Right lung (tissue), 5 donors: Measurements from ENCODE around the gene TXNL4B. TPM values are rescaled to one million over a fixed set of nuclear protein-coding genes. Genes with fewer than 3 reads are reported as not detected.
"Not testable (repeated sequence)": the region's sequence is repeated elsewhere in the genome, so short reads cannot be mapped to it uniquely, and the experiment has no call there.

ENCODE experiments used
- DNase-seq, 2 donors: peaks; one replicate each; pipeline ENCODE4 v3.0.0-alpha.2; 2013
- polyA plus RNA-seq, 5 donors: library from polyadenylated mRNA; unstranded; fragments of 120-200 nt; gene quantifications; one replicate each; pipeline versions ENCODE4 v1.2.1 to v1.2.3, GENCODE V29; 2013; ENCODE audit warnings: inconsistent platforms in 1 of 5, low replicate concordance in 1 of 5; ENCODE audit not compliant: insufficient read length in 5 of 5, insufficient read depth in 1 of 5

Gene TXNL4B
- polyA plus RNA-seq, 5 donors = 14.0 to 22.7 (median 22.2) TPM

DNA sequence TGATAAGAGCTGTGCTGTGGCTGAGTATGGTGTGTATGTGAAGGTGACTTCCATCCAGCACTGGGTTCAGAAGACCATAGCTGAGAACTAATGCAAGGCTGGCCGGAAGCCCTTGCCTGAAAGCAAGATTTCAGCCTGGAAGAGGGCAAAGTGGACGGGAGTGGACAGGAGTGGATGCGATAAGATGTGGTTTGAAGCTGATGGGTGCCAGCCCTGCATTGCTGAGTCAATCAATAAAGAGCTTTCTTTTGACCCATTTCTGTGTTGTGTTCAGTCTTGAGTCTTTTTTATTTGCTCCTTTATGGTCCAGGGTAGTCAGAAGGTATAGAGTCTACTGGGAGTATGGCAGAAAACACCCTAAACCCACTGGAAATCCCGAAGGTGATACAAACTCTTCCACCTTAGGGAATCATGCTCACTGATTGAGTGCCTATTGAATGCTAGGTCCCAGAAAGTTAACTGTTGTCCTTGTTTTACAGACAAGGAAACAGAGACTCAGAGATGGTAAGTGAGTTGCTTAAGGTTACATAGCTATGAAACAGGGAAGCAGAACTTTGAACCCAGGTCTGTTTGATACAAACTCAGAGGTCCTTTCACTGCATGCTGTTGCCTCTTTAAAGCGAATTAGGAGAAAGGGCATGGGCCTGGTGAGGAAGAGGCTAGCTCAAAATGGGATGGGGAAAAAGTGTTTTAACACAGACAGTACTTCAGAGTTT is 16.3 kb downstream of the TXNL4B start:
- not testable (repeated sequence) for DNase-seq

DNA sequence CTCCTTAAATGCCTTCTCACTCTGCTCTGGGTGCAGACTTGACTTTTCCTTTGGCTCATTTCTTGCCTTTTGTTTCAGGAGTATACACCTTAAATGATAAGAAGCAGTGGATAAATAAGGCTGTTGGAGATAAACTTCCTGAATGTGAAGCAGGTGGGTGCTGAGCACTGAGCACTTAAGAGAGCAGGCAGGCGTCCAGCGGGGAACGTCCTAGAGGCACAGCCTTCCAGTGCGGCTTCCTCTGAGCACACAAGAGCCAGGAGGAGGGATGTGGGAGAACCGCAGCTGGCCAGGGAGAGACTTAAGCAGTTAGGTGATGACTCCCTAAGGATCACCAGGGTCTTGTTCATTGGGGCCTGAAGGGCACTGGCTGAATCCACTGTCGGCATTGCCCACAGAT is 18.4 kb downstream of the TXNL4B start:
- not testable (repeated sequence) for DNase-seq

DNA sequence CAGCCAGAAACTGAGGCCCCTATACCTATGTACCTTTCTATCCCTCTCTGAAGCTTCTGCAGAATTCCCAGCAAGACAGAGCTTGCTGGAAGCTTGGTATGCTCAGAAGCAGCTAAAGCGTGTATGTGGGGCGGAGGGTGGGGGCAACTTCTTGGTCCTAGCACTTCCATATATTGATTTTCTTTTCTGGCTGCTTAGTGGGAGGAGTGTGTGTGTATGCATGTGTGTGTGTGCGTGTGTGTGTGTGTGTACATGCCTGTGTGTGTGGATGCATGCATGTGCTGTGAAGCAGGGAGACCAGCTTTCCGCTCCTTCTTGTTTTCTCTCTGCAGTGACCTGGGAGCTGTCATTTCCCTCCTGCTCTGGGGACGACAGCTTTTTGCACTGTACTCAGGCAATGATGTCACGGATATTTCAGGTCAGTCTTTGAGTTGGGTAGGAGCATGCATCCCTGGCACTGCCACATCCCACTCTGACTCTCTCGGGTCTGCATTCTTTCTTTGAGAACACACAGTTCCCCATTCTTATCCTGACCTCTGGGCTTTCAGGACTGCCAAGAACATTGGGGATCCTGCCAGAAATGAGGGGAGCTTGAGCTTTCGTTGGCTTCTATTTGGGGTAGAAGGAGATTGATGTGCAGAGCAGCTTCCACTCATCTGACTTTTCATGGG is 19.7 kb downstream of the TXNL4B start:
- no peak for DNase-seq

DNA sequence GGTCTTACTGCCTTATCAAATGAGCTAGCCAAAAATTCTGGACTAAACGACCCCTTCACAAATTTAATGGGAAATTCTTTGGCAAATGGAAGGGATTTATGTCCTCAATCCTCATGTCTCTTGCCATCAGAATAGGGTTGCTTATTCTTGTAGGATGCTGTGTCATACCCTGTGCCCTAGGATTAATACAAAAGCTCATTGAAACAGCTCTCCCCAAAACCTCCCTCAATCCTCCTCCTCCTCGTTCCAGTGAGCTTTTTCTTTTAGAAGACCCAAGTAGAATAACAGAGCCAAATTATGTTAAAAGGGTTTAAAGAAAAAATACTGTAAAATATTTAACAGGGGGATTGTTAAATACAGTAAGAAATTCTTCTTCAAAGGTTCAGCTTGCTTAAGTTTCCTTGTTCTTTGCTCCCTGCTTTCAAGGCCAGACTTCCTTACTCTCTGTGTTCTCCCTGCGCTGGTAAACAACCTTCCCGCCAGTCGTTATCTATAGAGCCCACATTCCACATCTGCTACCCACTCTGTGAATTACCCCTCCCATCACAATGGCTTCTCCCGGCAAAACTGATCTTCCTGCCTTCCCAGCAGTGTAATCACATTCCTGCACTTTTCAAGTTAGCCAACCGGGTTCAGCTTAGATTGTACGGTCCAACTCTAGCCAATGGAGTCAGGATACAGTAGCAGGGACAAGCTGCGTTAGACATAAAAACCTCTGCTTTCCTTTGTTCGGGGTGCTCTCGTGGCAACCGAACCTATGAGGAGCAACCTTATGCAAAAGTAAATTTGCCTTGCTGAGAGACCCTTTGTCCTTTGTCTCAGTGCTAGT is 20.7 kb downstream of the TXNL4B start:
- DNase-seq = no peak

DNA sequence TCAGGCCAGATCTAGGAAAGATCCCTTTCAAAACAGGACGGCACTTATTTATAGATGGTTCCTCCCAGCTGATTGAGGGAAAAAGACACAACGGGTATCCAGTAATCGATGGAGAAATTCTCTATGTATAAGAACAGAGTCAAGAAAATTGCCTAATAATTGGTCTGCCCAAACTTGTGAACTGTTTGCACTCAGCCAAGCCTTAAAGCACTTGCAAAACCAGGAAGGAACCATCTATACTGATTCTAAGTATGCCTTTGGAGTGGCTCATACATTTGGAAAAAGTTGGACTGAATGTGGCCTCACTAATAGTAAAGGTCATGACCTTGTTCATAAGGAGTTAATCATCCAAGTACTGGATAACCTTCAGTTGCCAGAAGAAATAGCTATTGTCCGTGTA is 24.5 kb downstream of the TXNL4B start:
- DNase-seq = no peak

DNA sequence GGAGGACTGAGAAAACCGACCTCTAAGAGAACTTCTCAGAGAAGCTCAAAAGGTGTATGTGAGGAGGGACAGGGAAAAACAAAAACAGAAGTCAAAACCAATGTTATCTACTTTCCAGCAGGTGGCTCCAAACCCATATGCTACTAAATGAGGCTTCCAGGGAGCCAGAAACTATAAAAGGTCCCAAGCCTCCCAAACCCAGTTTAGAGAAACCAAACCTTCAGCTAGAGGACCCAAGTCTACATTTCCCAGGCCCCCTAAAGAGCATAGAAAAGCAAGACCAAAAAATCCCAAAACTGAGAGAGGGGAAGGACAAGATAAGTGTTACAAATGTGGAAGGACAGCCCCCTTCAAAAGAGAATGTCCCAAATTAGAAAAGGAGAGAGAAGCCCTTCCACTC is 26.7 kb downstream of the TXNL4B start:
- DNase-seq = peak; percentile 10 to 15

DNA sequence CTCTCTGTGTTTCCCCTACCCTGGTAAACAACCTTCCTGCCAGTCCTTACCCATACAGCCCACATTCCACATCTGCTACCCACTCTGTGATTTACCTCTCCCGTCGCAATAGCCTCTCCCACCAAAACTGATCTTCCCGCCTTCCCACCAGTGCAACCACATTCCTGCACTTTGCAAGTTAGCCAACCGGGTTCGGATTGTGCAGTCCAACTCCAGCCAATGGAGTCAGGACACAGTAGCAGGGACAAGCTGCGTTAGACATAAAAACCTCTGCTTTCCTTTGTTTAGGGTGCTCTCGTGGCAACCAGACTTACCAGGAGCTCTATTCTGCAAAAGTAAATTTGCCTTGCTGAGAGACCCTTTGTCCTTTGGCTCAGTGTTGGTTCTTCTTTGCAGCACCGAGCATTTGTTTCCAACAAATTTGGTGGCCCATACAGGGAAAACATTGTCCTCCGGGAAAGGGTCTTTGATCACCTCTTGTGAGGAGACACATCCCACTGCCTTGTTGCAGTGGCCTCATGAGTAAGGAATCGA is 29.0 kb downstream of the TXNL4B start:
- DNase-seq = no peak

DNA sequence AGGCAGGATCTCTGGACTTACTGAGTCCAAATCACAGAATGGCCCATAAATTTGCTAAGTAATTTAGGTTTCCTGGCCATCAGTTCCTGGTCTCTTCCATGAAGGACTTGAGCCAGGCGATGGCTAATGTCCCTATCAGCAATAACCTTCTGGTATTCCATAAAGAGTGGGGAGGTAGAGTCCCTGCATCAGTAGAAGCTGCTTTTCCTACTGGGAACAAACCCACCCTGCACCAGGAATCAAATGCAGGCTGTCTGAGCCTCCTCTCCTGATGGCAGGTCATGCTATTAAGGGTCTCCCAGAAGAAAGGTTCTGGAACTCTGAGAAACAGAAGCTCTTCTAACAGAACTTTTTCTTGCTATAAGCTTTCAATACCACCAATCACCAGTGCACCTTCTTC is 31.9 kb downstream of the TXNL4B start:
- no peak for DNase-seq

DNA sequence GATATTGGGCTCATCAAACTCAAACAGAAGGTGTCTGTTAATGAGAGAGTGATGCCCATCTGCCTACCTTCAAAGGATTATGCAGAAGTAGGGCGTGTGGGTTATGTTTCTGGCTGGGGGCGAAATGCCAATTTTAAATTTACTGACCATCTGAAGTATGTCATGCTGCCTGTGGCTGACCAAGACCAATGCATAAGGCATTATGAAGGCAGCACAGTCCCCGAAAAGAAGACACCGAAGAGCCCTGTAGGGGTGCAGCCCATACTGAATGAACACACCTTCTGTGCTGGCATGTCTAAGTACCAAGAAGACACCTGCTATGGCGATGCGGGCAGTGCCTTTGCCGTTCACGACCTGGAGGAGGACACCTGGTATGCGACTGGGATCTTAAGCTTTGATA is 33.0 kb downstream of the TXNL4B start:
- no peak for DNase-seq

DNA sequence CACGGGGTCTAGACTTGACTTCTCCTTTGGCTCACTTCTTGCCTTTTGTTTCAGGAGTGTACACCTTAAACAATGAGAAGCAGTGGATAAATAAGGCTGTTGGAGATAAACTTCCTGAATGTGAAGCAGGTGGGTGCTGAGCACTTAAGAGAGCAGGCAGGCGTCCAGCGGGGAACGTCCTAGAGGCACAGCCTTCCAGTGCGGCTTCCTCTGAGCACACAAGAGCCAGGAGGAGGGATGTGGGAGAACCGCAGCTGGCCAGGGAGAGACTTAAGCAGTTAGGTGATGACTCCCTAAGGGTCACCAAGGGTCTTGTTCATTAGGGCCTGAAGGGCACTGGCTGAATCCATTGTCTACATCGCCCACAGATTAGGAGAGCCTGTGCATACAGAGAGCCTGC is 34.4 kb downstream of the TXNL4B start:
- not testable (repeated sequence) for DNase-seq

DNA sequence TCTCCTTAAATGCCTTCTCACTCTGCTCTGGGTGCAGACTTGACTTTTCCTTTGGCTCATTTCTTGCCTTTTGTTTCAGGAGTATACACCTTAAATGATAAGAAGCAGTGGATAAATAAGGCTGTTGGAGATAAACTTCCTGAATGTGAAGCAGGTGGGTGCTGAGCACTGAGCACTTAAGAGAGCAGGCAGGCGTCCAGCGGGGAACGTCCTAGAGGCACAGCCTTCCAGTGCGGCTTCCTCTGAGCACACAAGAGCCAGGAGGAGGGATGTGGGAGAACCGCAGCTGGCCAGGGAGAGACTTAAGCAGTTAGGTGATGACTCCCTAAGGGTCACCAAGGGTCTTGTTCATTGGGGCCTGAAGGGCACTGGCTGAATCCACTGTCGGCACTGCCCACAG is 36.1 kb downstream of the TXNL4B start:
- DNase-seq = not testable (repeated sequence)

DNA sequence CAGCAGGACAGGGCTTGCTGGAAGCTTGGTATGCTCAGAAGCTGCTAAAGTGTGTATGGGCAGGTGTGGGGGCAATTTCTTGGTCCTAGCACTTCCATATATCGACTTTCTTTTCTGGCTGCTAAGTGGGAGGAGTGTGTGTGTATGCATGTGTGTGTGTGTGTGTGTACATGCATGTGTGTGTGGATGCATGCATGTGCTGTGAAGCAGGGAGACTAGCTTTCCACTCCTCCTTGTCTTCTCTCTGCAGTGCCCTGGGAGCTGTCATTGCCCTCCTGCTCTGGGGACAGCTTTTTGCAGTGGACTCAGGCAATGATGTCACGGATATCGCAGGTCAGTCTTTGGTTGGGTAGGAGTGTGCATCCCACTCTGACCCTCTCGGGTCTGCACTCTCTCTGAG is 37.5 kb downstream of the TXNL4B start:
- DNase-seq = no peak

DNA sequence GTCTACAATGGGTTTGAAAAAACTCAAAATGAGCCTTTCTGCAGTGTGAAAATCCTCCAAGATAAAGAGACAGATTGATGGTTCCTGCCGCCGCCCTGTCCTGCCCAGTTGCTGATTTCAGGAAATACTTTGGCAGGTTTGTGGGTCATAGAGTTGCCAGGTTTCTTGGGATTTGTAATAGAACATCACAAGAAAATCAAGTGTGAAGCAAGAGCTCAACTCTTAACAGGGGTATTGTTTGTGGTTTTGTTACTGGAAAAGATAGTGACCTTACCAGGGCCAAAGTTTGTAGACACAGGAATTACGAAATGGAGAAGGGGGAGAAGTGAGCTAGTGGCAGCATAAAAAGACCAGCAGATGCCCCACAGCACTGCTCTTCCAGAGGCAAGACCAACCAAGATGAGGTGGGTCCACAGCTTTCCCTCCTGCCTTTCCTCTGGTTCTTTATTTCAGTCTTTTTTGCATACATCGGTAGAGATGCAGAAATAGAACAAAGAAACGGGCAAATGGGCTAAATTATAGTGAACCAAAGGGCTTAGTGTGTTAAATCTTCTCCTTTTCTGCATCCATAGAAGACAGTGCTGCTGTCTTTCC is 39.1 kb downstream of the TXNL4B start, which contains the start of gene HP:
TSS of gene HP (plus strand) at position 252 of the 594 bp plus-strand sequence. CDS start at position 400, 148 bp downstream.
- not testable (repeated sequence) for DNase-seq

DNA sequence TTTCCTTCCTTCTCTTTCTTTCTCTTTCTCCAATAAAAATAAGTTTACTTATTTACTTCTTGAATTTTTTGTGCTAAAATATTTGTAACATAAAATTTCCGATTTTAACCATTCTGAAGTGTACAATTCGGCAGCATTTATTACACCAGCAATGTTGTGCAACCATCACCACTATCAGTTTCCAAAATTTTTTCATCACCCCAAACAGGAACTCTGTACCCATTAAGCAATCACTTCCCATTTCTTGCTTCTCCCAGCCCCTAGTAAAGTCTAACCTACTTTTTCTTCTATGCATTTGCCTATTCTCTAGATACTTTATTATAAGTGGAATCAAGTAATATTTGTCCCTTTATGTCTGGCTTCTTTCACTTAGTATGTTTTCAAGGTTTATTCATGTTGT is 41.6 kb downstream of the TXNL4B start:
- DNase-seq = no peak

DNA sequence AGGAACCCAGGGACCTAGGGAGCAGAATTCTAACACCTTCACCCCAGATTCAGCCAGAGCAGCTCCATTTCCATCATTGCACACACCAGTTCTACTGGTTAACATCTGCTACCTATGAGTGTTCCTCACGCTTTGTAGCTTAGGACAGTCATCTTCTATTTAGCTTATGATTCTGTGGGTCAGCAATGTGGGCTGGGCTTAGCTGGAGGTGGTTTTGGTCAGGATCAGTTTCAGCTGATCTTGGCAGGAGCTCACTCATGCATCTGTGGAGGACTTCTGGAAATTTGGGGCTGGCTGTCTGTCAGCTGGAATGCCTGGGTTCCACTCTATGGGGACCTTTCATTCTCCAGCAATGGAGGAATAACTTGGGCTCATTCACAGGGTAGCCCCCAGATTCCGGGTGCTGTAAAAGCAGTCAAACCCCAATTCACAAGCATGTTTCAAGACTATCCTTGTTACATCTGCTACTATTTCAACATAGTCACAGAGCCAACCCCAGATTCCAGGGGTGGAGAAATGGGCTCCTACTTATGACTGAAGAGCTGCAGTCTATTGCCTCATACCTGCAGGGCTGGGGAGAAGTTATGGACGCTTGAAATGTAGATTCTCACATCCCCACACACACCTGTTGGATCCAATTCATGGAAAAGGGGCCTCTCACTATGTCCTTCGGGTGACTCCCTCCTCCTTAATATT is 42.5 kb downstream of the TXNL4B start:
- no peak for DNase-seq

DNA sequence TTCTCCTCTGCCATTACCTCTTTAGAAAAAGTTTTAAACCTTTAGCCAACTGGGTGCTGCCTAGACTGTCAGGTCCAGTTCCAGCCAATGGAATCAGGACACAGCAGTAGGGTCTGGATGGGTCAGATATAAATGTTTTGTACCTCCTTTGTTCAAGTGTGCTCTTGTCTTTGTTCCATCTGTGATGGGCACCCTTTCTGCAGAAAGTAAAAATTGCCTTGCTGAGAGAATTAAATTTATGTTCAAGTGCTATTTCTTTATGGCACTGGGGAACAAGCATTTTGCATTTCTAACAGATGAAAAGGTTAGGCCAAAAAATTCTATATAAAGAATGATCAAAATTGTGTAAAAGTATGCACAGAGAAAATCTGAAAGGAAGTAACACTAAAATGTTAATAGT is 44.3 kb downstream of the TXNL4B start:
- no peak for DNase-seq

DNA sequence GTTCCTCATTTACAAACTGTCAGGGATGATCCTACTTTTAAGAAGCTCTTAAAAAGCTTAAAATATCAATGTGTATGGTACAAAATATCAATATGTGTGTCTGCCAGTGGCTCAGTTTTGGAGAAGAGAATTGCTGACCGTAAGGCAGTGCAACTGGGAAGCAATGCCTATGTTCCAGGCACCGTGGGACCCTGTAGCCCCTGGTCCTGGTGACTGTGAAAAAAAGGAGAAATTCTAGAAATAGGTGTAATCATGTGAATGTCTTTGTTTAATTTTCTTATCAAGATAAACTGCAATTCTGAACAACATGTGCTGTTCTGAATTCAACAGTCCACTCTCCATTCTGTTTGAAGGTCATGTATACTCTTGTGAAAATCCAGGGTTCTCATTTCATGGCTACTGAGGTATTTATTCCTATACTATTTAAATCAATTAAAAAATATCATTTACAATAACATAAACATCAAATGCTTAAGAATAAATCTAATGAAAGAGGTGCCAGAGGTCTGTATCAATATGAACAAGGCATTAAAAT is 48.5 kb downstream of the TXNL4B start:
- no peak for DNase-seq

DNA sequence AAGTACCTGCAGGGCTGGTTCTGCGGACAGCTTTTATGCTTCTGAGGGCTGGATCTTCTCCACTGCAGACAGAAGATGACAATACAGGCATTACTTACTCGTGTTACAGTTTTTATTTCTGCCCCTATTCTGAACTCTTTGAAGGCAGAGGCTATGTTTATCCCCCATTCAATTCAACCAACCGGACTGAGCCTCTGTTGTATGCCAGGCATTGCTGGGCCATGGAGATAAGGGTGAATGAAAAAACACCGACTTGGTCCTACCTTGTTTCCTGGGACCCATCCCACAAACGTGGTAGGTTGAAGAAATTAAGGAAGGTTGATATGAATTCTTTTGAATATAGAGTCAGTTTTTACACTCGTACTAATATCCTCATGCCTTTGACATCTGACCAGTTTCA is 49.1 kb downstream of the TXNL4B start:
- no peak for DNase-seq

DNA sequence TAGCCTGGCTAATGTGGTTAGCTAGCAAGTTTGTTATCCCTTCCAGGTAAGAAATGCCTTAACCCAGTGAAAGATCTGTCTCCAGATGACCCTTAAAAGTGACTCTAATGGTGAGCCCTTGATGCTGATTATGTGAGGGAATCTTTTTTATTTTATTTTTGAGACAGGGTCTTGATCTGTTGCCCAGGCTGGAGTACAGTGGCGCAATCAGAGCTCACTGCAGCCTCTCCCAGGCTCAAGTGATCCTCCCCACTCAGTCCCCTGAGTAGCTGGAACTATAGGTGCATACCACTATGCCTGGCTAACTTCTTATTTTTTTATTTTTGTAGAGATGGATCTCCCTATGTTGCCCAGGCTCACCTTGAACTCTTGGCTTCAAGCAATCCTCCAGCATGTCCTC is 49.9 kb downstream of the TXNL4B start:
- DNase-seq = no peak

DNA sequence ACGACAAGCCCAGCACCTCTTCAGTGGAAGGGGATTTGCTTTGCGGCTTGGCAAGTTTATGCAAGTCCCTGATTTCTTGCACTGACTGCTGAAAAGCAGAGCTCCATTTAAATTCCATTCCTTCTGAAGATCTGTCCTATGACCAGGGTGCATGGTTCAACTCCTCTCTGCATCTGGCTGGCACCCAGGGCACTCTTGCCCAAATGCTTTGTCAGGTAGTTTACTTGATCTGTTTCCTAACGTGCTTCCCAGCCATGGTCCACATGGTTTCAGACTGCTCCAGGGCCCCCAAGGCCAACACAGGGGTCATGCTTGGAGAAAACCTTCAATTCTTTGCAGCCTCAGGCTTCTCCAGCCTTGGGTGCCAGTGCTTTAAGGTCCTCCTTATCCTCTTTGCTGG is 50.4 kb downstream of the TXNL4B start:
- DNase-seq = no peak

DNA sequence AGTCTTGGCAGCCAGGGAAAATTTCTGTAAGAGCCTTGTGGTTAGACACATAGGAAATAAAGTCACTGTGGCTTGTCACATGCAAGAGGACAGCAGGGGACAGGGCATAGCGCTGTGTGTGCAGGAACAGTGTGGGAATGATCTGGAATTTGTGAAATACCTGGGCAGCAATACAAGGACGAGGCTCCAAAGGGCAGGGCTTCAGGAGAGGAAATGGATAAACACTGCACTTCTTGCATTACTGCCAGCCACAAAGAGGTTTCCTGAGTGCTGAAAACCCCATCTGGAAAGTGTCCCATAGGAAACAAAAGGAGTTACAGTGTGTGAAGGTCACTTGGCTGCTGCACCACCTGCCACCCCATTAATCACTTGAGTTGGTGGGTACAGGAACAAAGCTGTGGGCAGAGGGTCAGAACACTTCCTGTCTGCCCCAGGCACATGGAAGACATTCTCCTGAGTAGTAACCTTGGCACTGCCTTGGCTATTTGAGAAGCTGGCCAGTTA is 51.2 kb downstream of the TXNL4B start:
- no peak for DNase-seq
